Astrocyte of the cerebellum (primary cell): ENCODE data around the gene MRPL9.

Experiments used
- DNase-seq: peaks from one replicate; pipeline ENCODE4 v3.0.0-alpha.2; 2011; ENCODE audit warnings: low read depth
- H3K4me3 ChIP-seq: 2 replicates; pipeline ENCODE4 v1.5.1; 2011; ENCODE audit warnings: mild to moderate bottlenecking, low read depth, low read length, moderate library complexity
- in situ Hi-C: cut with HindIII; loops from 2 replicates; pipeline ENCODE4 v1.10.0; 2017; ENCODE audit warnings: low sequenced_read_pairs
- TF ChIP-seq, protein P1 (sequence below): IDR thresholded peaks from 2 replicates; pipeline ENCODE4 v1.5.1; 2012; ENCODE audit warnings: low read length, low read depth, moderate library complexity, mild to moderate bottlenecking; ENCODE audit errors: missing control alignments

Gene MRPL9

DNA sequence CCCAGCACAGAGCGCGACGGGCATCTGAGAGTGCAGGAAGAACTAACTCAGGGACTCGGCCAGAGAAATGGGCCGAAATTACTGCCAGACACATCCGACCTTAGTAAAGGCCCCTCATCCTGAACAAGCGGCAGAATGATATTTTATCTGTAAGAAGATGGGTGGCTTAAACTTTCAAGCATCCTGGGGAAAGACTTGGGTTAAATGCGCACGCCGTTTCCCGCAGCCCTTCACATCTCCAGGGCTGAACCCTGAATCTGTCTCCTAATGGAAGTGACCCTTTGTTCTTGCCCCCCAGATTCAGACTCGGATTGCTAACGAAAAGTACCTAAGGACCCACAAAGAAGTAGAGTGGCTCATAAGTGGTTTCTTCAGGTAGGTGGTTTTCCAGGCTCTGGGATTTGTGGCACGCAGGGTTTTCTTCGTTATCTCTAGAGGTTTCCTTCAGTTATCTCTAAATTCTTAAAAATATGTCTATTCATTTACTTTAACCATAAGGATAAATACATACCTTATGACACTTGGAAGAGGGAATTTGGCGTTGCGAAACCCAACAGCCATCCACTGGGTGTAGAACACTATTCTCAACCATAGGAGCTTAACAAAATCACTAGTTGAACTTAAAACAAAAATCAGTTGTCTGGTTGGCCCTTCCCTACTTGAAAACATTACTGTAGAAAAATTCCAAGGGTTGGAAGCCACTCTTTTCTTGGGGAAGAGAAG, 41.3 kb downstream of the MRPL9 start:
- in situ Hi-C loops = no loop called here
- DNase-seq = no peak
- H3K4me3 ChIP-seq = peak overlapping the region; percentile 41
- TF ChIP-seq, protein P1, sequence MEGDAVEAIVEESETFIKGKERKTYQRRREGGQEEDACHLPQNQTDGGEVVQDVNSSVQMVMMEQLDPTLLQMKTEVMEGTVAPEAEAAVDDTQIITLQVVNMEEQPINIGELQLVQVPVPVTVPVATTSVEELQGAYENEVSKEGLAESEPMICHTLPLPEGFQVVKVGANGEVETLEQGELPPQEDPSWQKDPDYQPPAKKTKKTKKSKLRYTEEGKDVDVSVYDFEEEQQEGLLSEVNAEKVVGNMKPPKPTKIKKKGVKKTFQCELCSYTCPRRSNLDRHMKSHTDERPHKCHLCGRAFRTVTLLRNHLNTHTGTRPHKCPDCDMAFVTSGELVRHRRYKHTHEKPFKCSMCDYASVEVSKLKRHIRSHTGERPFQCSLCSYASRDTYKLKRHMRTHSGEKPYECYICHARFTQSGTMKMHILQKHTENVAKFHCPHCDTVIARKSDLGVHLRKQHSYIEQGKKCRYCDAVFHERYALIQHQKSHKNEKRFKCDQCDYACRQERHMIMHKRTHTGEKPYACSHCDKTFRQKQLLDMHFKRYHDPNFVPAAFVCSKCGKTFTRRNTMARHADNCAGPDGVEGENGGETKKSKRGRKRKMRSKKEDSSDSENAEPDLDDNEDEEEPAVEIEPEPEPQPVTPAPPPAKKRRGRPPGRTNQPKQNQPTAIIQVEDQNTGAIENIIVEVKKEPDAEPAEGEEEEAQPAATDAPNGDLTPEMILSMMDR = no peak

DNA sequence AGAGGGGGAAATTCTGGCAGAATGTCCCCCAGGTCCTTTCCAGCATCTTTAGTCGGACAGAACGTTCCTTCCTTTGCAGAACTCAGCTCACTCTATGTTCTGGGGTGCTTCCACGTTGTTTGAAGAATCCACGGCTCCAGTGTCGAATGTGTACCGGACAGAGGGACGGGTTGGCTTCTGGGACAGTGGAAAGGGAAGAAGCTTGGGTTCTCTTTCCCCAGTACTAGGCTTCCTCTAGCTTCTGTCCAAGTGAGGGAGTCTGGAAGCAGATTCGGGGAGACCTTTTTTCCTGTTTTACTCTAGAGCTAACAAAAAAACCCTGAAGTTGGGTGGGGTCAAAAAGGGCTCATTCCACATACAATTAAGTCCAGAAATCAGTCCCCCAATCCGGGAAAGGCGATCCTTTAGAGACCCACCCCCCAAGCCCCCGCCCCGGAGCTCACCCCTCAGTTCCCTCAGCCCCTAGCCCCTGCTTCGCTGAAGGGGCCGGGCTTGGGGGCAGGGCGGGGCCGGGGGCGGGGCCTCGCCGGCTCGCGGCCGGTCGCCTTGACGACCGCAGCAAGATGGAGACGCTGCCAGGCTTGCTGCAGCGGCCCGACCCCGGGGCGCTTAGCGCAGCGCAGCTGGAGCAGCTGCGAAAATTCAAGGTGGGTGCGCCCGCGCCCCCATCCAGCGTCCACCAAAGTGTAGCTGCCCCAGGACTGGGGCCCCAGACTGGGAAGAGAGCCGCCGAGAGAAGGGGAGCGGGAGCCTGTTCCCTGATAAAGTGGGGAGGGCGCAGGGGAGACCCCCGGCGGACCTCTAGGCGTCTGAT, 42.1 kb downstream of the MRPL9 start, which contains the start of gene RIIAD1:
Gene RIIAD1, plus strand, starts transcription at position 549 of the 814 bp plus-strand sequence. Its CDS starts 15 bp downstream, at position 564.
- in situ Hi-C loops = no loop called here
- TF ChIP-seq, protein P1 = no peak
- peak within 1 kb of the TSS; percentile 41 for H3K4me3 ChIP-seq
- no peak for DNase-seq

DNA sequence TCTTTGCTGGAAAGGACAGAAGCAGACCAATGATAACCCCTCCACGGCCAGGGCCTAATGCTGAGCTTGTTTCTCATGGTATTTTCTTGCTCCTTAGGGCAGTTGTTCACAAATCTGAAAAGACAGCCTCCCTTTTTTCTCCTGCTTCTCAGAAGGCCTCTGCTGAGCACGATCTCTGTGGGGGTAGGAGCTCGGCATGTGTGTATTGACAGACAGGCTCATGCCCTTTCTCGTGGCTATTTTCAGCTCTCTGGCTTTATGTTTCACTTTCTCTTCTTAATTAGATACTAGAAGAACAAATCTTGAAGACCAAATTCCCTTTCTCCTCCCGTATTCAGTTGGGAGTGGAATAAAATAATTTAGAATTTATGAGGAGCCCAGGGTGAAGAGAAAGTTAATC, 42.7 kb downstream of the MRPL9 start:
- TF ChIP-seq, protein P1 = no peak
- in situ Hi-C loops = no loop called here
- no peak for DNase-seq
- H3K4me3 ChIP-seq = peak overlapping the region; percentile 41

DNA sequence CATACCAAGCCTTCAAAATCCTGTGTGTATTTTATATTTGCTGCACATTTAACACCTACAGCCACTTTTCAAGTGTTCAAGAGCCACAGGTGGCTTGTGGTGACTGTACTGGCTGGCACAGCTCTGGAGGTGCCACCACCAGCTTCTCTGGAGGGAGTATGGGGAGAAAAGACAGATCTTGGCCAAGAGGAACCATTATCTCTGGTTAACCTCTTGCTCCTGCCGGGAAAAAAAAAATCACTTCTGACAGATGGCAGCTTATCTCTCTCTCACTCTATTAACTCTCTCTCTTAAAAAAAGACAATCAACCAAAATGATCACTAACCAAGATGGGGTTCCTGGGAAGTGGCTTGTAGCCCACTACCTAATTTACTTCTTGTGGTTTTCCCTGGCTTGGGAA, 43.2 kb downstream of the MRPL9 start:
- H3K4me3 ChIP-seq = no peak overlapping the region
- in situ Hi-C loops = no loop called here
- TF ChIP-seq, protein P1 = no peak

DNA sequence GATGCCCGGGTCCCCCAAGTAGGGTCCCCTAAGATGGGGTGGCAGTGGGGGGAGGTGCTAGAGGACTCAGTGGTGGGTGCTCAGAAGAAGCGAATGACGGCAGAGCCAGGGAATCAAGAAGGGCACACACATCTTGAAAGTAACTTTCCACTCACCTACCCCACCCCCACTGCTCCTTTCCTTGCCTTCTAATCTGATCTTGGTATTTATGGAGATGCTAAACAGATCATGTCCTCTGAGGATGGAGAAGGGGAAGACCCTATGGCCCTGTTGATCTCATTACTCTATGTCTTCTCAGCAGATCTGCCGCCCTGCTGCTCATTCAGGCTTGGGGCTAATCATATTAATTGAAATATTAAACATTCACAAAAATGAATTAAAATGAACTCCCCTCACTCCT, 44.6 kb downstream of the MRPL9 start:
- TF ChIP-seq, protein P1 = no peak
- in situ Hi-C loops = no loop called here
- DNase-seq = no peak
- H3K4me3 ChIP-seq = no peak overlapping the region

More for the DNA sequence above, 43.2 kb downstream of the MRPL9 start:
- DNase-seq = no peak

DNA sequence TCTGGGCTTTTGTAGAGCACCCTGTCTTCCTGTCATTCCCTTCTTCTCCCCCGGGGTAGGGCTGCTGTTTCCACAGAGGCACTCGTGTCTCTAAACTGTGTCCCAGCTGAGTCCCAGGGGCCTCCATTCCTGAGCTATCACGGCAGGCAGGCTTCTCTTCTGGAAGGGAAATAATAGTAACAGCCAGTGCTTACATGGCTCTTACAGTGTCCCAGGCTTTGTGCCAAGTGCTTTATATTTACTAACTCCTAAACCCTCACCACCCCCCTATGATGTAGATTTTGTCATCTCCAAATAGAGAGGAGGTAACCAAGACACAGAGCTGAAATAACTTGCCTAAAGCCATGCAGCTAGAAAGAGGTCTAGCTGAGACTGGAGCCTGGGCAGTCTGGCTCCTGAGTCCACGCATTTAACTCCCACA, 45.3 kb downstream of the MRPL9 start:
- DNase-seq = no peak
- H3K4me3 ChIP-seq = no peak overlapping the region
- TF ChIP-seq, protein P1 = no peak
- in situ Hi-C loops = no loop called here
